GM21381 (cell line): ENCODE data around the gene KANK4.

Source experiments
- ATAC-seq: cut with Tn5 transposase; IDR thresholded peaks from one replicate; pipeline ENCODE4 v1.9.1; 2021; ENCODE audit warnings: mild to moderate bottlenecking, moderate library complexity; ENCODE audit not compliant: unreplicated experiment

Gene KANK4

DNA sequence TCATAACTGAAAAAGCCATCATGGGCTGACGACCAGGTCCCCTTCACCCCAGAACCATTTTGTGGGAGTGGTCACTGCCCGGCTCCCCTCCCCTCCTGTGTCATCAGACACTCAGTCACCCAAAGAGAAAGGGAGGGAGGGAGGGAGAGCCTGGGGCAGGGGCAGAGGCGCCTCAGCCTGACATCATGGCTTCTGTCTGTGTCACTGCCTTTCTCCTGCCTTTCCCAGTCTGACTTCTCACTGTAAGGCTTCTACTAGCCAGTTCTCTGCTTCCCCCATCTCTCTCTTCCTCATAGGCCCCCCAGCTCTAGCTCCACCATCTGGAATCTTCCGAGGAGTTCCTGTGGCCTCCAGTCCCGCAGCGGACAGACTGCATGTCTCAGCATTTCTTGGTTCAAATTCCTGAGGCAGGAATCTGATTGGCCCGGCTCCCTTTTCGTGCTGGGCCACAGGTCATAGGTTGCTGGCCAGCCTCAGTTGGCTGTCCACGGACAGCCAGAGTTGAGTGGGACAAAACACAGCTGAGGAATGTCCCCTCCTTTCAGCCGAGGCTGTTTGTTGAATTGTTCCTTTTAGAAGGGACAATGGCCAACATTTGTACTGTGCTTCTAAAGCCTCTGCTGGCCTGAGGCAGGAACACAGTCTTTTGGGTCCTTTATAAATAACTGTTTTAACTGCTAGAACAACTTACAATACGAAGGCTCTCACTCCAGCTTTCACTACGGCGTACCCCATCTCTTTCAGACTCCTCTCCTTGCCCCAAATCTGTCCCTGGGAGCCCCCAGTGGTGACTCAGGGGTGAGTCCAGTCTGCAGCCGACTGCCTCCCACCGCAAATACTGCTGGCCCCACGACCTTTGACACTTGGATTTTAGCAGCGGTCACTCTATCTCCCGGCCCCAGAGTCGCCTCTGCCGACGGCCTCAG lies 18.7 kb upstream of the KANK4 start:
- no peak for ATAC-seq

- no peak for ATAC-seq
Measured at GRCh38 chr1:62336995-62337705, 17.9 kb upstream of the KANK4 start.

- ATAC-seq = no peak
Measured at GRCh38 chr1:62336638-62336994, 17.4 kb upstream of the KANK4 start.

DNA sequence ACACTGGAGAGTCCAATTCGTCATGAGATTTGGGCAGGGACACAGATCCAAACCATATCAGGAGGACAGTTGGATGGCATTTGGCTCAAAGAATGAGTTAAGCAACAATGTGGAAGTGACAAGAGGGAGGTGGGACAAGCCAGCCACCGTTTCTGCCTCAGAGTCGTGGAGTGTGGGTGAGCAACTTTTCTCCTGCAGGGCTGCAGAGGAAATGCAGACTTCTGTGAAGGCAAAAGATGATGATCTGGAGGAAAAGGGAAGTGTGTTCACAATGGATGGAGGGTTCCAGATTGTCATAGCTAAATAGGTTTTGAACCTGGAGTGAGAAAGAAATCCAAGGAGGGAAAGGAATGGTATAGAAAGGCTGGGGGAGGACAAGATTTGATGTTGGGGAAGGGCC lies 16.4 kb upstream of the KANK4 start:
- ATAC-seq = no peak

- ATAC-seq = no peak
Measured at GRCh38 chr1:62334434-62334985, 15.3 kb upstream of the KANK4 start.

DNA sequence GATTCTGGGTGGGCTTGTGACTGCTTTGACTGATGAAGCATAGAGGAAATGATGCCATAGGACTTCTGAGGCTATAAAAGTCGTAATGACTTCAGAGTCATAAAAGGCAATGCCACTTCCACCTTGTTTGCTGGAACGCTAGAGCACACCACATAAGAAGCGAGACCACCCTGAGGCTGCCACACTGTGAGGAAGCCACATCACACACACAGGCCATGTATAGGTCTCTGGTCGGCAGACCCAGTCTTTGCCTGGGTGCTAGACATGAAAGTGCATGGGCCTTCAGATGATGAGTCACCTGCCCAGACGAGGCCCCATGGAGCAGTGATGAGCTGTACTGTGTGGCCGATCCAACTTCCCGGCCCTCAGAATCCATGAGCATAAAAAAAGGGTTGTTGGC lies 14.2 kb upstream of the KANK4 start:
- no peak for ATAC-seq

DNA sequence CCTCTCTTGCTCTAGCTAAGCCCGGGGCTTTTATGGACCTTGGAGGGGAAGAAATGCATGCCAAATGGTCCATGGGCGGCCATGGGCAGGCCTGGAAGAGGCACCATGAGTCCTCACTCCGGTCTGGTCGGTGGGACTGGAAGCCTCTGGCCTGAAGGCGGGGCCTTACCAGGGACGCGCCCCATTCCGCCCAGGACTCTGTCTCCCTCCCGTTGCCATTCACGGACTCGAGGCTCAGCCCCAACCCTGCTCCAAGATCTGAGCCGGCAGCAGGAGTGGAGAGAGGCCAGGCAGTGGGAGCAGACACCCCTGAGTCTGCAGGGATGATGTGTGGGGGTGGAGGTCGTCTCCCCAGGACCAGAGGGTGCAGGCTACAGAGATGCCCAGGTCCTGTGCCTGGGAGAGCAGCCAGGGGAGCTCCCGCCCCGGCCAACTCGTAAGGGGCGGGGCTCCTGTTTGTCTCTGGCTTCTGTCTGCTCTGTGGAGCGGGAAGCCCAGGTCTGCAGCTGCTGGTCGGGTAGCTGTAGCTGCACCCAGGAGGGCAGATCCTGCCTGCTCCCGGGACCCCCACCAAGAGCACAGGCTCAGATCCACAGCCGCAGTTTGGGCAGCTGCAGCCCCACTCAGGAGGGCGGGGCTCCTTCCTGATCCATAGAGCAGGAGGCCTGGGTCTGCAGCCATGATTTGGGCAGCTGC lies 8.3 kb upstream of the KANK4 start:
- ATAC-seq = no peak

DNA sequence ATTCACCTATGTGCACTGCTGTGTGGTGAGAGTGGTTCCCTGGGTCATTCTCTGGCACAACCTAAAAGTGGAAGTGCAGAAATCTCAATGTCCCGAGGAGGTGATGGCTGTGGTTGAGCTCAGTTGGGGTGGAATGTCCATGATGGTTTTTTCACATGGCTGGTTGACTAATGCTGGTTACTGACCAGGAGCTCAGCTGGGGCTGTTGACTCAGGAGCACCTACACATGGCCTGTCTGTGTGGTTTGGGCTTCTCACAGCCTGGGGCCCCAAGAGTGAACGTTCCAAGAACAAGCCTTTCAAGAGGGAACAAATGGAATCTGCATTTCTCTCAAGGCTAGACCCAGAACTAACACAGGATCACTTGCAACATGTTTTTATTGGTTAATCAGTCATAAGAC lies 6.4 kb upstream of the KANK4 start:
- ATAC-seq = no peak

DNA sequence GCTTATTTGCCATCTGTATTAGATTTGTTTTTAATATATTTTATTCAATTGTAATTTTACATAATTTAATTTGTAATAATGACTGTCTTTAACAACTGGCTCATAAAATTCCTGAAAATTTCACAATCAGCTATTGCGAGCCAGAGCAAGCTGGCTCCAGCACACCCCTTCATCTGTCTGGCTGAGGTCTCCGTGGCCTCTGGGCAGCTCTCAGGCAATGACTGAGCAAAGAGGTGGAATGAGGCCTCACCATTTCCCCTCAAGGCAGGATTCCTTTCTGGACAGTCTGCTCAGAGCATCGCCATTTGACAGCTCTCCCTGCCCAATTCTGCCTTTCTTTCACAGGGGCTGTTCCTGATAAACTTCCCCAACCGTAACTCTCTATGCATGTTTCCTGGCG lies 5.8 kb upstream of the KANK4 start:
- ATAC-seq = no peak

- ATAC-seq = no peak
Measured at GRCh38 chr1:62321446-62321845, 2.2 kb upstream of the KANK4 start.

GRCh38 chr1:62318320-62318755 lies 896 bp downstream of the KANK4 start:
- no peak for ATAC-seq

DNA sequence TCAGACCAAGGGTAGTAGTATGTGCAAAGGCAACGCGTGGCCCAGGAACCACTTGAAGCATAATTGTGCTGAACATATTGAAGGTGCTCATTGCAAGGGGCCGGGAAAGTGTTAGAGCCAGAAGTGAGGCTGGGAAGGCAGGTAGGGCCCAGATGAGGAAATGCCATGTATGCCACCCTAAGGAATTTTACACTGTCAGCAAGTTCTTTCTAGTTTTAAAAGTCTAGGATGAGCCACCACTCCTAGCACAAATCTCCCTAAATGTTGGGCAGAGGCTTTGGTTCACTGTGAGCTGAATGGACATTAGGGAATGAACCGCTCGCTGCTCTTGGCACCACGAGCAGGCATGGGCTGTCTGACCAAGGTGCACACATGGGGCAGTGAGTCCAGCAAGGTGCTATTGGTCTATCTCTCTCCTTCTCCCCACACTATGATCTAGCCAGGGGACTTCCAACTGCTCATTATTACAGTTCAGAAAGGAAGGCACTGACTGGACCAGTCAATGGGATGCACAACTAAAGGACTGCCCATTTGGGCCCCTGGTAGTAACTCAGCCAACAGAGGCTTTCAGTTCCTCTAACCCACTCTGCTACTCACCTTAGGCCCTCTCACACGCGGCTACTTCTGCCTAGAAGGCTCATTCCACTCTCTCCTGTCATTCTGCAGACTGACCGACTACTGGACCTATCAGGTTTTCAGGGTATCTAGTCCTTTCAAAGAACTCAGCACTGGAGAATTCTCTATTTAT lies 2.0 kb downstream of the KANK4 start:
- ATAC-seq = no peak

- ATAC-seq = no peak
Measured at GRCh38 chr1:62316135-62316534, 3.1 kb downstream of the KANK4 start.

DNA sequence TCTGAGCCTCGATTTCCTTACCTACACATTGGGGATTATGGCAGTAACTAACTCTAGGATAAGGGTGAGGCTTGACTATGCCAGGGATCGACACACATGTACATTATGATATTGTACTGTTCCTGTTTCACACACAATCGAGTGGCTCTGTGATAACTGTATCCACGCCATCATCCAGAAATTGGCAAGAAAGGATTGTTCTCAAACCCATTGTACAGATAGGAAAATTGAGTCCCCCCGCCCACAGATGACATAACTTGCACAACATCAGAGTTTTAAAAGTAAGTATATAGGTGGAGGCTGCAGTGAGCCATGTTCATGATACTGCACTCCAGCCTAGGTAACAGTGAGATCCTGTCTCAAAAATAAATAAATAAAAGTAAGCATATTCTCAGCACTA lies 3.8 kb downstream of the KANK4 start:
- no peak for ATAC-seq

DNA sequence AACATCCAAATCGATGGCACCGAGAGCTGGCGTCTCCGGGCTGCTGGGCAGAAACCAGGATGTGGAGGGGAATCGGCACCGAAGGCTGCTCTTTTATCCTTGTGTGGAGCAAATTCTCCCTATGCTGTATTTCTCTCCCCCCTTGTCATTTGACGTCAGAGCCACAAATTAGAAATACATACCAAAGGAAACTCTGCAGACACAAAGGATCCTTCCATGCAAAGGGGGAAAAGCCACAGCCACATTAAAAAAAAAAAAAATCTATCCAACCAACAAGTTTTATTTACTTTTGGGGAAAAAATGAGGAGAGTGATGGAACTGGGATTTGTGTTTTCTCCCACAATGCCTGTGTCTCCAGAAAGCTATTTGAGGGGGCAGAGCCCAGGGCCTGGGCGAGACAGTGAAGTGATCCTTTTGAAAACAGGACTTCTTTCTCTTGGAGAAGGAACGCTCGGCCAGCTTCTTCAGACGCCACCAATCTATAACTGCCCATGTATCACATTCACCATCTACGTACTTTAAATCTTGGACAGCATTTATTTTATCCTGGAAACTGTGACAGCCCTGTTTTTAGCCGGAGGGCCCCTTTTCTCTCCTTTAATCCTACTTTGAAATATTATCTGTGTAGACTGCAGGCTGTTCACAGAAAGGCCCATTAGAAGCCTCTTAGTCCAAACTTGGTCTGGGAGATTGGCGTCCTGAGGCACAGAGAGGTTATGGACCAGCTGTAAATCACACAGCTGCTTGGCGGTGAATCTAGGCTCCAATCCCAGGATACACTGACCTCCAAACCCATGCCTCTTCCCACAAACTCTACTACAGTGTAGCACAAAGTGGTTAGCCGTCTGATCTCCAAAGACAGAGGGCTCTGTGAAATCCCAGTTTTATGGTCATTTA lies 4.5 kb downstream of the KANK4 start:
- ATAC-seq = no peak

- ATAC-seq = no peak
Measured at GRCh38 chr1:62312698-62313097, 6.5 kb downstream of the KANK4 start.

DNA sequence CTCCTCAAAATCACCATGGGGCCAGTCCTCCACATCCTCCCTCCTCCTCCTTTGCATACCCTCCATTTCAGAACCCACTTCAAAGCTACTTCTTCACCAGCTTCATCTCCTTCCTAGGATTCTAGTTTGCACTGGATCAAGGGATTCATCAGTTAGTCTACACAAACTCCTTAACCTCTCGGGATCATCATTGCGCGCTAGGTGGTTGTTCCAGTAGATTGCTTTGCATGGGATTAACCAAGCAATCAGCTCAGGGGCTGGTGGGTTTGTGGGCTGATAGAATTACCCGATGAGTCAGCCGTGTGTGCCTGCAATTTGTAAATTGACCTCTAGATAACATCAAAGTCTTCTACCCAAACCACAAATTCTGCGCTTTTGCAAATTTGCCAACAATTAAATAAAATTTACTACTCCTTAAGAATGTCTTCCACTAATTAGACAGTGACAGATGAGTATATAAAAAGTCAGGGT lies 7.7 kb downstream of the KANK4 start:
- no peak for ATAC-seq

DNA sequence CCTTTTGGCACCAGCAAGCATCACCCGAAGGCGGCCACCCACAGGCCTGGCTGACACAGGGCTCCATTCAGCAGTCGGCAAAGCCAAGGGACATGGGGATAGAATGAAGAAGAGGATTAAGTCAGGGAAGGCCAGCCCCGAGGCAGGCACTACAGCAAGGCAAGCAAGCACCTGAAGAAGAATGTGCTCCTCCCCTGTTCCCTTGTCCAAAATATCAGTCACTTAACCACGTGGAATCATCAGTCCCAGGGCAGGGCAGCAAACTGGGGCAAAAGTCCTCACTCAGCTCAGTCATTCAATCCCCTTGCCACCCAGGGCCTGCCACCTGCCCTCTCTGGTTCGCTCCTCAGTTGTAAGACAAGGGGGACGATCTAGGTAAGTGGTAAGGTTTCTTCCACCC lies 9.3 kb downstream of the KANK4 start:
- no peak for ATAC-seq

DNA sequence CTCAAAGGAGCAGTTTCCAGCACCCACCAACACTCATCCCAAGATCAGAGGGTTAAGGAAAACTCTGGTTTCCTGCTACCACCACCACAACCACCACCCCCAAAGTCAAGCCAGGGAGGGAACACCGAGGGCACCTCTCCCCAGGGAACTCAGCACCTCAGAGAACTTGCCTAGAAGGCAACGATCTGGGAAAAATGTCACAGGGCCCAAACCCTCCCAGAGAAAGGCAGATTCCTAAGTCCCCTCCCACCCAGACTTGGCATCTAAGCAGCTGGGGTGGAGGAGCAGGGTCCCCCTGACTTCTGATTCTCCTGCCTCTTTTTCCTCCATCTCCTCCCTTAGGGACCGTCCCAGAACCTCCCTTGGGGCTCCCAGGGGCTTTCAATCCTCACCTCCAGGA lies 10.6 kb downstream of the KANK4 start:
- ATAC-seq = no peak
